Hematopoietic multipotent progenitor cell treated with erythropoietin and hydrocortisone succinate and interleukin-3 and kit ligand, for 15 days (in vitro differentiated cells): ENCODE measurements around the gene SGSH.
A peak's percentile ranks its signal among the peaks of the same experiment; 100 is the strongest.

Experiments used
- DNase-seq: peaks from one replicate; pipeline ENCODE4 v3.0.0-alpha.2; 2015; ENCODE audit warnings: low spot score

SGSH gene

DNA sequence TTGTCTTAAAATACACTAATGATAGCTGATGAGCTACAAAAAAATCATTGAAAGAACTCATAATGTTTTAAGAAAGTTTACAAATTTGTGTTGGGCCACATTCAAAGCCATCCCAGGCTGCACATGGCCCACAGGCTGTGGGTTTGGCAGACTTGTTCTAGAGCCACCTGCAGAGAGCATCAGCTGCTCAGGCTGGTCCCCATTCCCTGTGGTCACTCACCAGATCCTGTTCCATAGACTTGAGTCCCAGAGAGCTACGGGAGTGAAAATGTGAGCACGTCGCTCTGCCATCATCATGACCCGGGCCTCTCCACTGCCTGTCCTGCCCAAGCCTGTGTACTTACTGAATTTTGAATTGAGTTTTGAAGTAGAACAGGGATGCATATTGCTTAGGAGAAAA lies 7.0 kb upstream of the SGSH start:
- no peak for DNase-seq

DNA sequence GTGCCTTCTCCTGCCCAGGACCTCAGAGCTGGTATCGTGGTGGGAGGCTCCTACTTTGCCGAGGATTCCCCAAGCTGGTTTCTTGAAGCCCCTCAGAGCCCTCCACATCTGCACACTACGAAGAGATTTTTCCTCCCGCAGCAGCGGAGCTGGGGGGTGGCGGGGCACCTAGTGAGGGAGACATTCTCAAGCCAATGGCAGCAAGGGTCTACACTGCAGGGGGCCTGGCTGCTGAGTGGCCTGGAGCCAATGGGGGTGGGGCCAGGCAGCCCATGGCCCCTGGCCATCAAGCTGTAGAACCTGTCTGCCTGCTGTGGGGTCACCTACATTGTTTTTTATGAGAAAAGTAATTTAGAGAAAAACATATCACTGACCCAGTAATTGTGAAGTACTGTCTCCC lies 5.1 kb upstream of the SGSH start:
- no peak for DNase-seq

DNA sequence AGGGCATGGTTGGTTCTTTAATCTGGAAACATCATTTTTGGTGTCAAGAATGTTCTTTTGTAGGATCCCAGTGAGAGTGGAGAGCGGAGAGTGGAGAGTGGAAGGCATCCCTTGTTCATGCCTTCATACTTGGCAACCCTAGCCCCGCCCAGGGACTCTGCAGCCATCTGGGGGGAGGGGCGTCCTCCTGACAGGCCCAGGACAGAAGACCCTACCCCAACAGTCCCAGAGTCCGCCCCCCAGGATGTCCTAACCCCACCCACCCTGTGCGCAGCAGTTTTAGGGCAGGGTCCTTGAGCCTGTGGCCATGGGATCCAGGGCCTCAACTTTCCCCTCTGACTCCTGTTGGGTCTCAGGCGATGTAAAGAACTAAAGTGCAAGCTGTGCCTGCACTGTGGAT lies 4.5 kb upstream of the SGSH start:
- no peak for DNase-seq

DNA sequence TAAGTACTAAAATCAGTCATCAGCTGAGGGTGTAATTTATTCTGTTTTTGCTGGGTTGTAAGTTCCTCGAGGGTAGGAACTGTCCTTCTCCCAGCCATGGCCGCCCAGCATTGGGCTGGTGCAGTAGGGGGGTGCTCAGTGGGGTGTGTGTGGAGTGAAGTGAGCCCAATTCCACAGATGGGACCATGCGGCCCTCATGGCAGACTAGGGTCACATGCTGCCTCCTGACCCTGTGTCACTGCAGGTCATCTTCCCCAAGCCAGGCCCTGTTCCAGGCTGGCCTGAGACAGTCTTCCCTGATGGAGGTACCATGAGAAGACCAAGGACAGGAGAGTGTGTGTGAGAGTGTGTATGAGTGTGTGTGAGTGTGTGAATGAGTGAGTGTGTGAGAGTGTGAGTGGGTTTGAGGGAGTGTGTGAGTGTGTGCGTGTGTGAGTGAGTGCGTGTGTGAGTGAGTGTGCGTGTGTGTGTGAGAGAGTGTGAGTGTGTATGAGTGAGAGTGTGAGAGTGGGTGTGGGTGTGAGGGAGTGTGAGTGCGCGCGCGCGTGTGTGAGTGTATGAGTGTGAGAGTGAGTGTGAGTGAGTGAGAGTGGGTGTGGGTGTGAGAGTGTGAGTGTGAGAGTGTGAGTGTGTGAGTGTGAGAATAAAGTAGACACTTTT lies 3.8 kb upstream of the SGSH start:
- no peak for DNase-seq

DNA sequence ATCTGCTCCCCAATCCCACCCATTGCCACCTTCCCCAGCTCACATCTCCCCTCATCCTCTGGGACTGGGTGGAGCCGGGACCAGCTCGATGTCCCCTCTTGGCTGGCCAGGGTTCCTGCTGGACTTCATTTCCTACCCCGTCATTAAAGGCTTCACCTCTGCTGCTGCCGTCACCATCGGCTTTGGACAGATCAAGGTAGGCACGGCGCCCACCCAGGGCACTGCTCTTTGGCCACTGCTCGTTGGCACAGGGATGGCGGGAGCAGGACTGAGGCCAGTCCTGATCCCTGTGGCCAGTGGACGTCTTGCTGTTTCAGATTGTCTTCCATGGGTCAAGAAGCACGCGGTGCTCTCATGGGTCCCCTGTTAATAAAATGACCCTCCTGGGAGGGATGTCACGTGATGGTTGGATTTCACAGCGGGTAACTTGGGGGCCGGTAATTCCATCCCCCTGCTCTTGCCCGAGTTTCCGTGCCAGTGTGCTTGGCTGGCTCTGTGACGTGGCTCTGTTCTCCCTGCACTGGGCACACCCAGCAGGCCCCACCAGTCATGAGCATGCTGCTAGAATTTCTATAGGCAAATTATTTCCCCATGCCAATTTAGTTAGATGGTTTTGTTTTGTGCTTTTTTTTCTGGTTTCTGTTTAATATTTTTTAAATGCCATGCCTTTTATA lies 3.1 kb upstream of the SGSH start:
- DNase-seq, result no peak

DNA sequence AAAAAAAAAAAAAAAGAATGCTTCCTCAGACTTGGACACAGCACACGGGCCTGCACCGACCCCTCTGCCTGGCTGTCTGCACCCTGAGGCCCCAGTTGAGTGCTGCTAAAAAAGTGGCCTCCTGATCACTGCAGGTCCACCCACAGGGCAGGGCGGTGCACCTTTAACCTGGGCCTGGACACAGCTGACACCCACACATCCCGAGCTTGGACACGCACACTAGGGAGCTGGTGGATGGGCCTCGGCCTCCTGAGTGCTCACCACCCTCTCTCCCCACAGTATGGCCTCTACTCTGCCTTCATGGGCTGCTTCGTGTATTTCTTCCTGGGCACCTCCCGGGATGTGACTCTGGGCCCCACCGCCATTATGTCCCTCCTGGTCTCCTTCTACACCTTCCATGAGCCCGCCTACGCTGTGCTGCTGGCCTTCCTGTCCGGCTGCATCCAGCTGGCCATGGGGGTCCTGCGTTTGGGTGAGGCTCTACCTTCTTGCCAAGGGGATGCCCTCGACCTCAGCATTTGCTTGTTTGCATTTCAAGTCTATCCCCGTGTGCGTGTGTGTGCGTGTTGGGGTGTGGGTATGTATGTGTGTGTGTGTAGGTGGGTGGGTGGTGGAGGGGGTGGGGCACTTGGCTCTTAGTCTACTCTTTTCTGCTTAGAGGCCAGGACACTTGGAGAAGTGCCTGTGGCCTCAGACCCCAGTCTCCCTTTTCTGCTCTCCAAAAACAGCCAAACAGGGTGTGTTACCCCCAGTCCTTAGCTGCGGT lies 2.4 kb upstream of the SGSH start:
- no peak for DNase-seq

DNA sequence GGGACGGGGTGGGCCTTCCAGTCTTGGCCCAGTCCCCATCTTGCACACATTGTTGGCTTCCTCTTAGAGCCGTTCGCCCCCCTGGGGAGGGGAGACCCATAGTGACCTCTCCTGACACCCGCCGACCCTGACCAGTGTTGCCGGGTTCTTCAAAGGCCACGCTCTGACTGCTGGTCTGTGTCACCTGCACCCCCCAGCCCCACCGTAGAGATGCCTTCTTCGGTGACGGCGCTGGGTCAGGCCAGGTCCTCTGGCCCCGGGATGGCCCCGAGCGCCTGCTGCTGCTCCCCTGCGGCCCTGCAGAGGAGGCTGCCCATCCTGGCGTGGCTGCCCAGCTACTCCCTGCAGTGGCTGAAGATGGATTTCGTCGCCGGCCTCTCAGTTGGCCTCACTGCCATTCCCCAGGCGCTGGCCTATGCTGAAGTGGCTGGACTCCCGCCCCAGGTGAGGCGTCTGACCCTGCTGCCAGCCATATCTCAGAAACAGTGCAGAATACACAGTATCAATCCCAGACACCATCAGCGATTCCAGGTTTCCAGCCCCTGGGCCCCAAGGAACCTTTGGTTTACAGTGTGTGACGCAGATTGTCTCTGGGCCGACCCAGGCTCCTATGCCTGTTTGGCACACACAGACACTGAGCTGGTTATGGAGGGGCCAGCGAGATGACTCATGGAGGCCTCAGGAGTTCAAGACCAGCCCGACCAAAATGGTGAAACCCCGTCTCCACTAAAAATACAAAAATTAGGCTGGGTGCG lies 1.4 kb upstream of the SGSH start:
- no peak for DNase-seq

DNA sequence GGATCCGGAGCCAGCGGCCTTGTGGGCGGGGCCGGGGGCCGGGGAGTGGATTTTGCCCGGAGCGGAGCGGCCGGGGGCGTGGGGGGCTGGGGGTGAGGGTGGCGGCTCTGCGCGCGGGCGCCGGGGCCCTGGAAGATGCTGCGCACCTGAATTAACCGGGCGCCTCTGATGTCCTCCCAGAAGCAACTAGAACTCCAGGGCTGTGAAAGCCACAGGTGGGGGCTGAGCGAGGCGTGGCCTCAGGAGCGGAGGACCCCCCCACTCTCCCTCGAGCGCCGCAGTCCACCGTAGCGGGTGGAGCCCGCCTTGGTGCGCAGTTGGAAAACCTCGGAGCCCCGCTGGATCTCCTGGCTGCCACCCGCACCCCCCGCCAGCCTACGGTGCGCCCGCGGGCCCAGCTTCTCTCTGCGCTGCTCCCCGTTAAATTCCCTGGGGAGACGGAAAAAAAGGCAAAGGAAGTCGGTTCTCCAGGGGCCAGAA lies 643 bp upstream of the SGSH start:
- DNase-seq, result no peak

DNA sequence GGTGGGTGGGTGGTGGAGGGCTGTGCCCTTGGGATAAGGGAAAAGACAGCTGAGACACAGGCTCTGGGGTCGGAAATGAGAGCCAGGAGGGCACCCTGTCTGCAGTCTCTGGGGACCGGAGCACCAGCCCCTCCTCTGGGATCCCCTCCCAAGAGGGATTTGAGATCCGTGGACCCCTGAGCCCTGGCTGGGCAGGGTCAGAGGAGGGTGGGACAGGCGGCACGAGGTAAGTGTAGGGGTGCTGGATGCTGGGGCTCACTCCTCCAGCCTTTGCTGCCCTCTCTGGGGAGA lies 425 bp downstream of the SGSH start:
- no peak for DNase-seq

DNA sequence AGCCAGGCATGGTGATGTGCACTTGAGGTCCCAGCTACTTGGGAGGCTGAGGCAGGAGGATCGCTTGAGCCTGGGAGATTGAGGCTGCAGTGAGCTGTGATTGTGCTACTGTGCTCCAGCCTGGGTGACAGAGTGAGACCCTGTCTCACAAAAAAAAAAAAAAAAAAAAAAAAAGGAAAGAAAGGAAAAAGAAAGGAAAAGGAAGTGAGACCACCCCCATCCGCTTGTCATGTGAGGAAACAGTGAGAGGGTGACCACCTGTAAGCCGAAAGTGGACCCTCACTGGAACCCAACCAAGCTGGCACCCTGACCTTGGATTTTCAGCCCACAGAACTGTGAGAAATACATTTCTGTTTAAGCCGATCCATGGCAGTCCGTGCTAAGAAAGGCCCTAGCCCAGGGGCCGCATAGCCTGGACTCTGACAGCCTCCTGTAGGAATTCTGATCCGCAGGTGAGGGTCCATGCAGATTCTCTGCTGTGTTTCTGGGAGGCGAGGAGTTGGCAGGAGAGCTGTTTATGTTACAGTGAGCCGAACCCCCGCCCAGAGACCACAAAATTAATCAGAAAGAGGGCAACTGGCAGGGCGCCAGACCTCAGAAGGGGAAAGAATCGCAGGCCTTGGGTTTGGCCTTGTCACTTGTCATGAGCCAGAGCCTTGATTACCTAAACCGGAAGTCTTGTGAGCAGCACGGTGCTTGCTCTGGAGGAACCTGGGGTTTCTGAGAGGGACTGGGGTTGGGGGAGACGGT lies 945 bp downstream of the SGSH start:
- DNase-seq, result peak; percentile 10

DNA sequence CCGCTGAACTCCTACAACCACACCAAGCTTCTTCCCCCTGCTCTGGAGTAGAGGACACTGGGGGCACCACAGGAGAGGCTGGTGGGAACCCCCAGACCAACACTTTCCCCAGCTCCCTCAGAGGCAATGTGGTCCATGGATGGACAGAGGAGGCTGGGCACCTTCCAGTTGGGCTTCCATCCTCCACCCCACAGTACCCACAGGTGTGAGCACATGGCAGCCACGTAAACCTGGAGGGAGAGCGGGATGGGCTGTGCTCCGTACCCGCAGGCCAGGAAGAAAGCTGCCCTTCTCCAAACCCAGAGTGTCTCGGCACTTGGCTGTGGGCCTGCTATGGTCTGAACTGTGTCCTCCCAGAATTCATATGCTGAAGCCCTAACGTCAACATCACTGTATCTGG lies 1.7 kb downstream of the SGSH start:
- no peak for DNase-seq

DNA sequence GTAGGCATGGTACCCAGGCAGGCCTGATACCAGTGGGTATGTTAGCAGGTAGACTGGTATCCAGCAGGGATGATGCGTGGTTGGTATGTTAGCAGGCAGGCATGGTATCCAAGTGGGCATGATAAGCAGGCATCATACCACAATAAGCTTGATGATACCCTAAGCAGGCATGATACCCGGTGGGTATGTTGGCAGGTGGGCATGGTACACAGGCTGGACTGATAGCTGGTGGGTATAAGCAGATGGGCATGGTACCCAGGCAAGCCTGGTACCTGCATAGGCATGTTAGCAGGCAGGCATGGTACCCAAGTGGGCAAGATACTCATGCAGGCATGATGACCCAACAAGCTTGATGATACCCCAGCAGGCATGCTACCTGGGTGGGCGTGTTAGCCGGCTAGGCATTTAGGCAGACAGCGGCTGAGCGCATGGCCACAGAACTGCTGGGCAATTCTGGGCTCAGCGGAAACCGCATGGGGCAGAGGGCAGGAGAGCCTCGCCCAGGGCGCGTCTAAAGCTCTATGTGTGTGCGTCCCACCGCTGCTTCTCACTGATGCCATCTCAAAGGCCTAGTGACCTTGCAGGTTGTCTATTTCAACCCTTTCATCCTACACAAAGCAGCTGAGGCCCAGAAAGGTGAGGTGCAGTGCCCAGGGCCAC lies 2.3 kb downstream of the SGSH start:
- no peak for DNase-seq

DNA sequence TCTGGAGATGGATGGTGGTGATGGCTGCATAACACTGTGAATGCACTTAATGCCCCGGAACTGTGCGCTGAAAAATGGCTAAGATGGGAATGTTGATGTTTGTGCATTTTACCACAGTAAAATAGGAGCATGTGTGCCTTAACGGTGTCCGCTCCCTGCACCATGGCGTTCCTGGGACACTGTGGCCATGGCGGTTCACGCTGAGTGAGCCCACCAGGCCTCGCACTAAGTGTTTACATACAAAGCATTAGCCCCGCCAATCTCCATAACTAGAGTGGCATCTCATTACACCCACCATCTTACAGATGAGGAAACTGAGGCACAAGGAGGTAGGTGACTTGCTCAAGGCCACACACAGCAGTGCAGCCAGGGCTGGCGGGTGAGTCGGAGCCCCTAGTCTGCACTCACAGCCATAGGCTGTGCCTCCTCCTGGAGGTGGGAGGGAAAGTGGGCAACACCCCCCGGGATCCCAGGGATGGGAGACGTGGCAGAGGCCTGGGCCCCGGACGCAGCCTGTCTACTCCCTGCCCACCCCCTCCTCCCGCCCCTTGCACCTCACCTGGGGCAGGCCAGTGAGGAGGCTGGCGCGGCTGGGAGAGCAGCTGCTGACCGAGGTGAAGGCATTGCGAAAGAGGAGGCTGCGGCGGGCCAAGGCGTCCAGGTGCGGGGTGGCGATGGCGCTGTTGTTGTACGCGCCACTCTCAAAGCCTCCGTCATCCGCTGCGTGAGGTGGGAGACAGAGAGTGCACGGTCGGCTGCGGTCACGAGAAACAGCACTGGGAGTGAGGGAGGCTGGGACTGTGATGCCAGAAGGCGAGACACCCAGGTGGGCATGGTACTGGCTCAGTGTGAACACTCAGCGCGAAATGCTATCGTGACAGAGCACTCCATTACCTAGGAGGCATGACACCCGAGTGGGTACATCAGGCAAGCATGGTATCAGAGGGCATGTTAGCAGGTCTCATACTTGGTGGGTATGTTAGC lies 3.4 kb downstream of the SGSH start:
- no peak for DNase-seq

DNA sequence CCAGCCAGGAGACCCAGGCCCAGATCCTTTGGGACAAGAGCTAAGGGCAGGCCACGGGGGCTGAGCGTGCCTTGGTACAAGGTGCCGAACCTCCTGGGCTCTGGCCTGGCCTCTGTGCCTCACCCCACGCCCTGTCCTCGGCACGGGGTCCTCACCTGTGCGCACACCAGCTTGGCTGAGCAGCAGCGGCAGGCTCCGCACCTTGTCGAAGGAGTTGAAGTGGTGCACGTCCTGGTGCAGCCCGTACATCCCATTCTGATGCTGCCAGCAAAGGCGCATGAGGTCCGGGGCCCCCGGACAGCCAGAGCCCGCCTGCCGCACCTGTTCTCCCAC lies 5.3 kb downstream of the SGSH start:
- no peak for DNase-seq

DNA sequence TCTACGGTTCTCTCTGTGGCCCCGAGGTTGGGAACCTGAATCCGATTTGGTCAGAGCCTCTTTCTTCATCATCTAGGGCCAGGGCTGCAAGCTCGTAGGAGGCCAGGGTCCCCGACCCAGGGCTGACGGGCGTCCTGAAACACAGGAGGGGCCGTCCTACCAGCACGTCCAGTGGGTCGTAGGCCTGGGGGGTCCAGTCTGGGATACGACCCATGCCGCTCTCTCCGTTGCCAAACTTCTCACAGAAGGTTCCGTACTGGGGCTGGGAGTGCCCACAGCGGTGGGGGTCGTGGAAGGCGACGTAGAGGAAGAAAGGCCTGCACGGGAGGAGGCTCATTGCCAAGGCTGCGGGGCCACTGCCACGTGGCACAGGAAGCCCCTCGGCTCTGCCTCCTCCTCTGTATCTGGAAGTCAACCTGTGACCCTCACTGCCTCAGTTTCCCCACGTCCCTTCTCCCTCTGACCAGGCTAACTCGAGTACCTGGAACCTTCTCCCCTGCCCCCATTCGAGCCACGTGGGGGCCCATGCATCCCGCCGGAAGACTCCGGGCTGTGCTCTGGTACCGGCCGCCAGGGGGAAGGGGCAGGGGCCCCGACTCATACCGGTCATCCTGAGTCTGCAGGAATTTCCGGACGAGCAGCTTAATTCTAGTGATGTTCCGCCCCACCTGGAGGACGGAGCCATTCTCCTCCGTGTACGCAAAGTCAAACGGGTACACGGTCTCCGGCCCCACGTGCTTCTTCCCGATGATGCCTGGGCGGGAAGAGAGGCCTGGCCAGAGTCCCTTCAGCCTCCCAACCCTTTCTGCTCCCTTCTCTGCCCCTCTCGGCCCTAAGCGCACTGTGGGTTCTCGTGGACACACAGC lies 5.9 kb downstream of the SGSH start:
- no peak for DNase-seq

DNA sequence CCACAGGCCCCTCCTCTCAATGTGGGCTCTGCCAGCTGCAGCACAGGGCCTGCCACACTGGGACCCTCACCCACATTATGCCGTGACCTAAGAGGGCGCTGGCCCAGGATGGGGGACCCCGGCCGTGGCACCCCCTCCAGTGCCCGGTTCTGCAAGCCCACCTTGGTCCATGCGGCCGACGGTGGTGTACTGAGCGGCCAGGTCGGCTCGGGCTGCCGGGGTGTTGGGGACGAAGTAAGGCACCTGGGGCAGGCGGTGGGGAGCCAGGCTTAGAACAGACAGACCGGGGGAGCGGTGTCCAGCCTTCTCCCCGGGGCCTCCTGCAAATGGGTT lies 6.5 kb downstream of the SGSH start:
- DNase-seq, result no peak

DNA sequence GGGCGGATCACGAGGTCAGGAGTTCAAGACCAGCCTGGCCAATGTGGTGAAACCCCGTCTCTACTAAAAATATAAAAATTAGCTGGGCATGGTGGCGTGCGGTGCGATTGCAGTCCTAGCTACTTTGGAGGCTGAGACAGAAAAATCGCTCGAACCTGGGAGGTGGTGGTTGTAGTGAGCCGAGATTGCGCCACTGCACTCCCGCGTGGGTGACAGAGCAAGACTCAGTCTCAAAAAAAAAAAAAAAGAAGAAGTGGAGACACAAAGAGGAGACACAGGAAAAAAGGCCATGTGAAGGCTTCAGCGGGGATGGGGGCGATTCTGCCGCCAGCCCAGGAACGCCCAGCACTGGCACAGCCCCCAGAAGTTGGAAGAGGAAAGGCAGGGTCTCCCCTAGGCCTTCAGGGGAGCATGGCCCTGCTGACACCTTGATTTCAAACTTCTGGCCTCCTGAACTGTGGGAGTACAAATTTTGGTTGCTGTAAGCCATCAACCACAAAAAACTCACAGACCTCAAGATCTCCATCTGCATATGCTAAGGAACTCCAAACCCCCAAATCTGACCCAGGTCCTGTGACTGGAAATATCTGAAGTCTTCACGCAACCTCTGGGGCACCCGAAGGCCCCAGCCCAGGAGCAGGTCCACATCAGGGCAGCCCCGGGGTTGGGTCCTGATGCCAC lies 7.0 kb downstream of the SGSH start:
- DNase-seq, result no peak

DNA sequence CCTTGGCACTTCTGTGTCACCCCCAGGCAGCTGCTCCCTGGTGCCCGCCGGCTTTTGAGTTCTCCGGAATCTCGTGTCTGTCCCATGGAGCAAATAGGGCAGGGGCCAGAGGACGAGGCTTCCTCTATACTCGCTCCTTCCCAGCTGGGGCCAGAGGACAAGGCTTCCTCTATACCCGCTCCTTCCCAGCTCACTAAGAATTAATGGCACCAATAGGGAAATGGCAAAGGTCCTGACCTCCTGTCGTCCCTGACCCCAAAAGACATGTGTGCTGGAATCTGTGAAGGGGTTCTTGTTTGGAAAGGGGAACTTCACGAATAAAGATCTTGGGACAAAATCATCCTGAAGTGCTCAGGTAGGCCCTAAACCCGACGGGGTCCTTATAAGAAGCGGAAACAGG lies 7.6 kb downstream of the SGSH start:
- DNase-seq, result no peak

DNA sequence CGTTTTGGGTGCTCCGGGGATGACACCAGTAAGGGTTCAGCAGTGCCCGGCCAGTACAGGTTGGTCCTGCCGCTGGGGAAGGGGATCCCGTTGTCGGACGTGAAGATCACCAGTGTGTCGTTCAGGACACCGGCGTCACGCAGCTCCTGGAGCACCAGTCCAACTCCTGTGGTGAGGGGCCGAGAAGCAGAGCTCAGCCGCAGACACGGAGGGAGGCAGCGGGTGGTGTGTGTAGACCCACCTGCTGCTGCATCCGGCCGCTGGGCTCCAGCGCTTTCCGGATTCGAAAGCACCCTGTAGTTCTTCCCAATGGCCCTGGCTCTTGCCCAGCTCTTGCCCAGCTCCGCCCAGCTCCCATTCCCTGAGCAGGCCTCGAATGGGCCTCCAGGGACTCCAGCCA lies 8.0 kb downstream of the SGSH start:
- DNase-seq, result no peak
